HG02798 (cell line): Measurements from ENCODE around the gene MAP4K2.
A peak's percentile ranks its signal among the peaks of the same experiment; 100 is the strongest.

Experiments
- ATAC-seq: cut with Tn5 transposase; IDR thresholded peaks from one replicate; pipeline ENCODE4 v1.9.1; 2021; ENCODE audit warnings: mild to moderate bottlenecking; ENCODE audit not compliant: unreplicated experiment, poor library complexity

Gene MAP4K2

GRCh38 chr11:64794526-64794925, 8.5 kb downstream of the MAP4K2 start:
- no peak for ATAC-seq

GRCh38 chr11:64793271-64794160, 9.5 kb downstream of the MAP4K2 start:
- no peak for ATAC-seq

GRCh38 chr11:64792482-64792881, 10.5 kb downstream of the MAP4K2 start:
- no peak for ATAC-seq

DNA sequence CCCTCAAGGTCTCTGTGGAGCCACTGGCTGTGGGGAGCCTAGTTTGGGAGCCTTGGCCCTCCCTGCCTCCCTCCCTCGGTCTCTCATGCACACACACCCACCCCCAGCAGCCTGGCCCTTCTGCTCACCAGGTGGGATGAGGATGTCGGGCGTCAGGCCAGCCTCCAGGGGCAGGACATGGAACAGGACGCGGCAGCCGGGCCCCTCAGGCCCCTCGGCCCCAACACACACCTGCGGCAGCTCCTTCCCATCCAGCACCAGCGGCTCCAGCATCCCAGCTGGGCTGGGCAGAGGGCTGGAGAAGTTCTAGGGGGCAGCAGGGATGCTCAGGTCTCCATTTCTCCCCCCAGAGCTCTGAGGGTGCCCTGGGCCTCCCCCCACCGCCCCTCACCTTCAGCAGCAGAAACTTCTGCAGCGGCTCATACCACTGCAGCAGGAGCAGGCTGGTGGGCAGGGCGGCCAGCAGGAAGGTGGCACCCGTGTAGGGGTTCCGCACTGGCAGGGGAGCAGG, 11.2 kb downstream of the MAP4K2 start:
- no peak for ATAC-seq

DNA sequence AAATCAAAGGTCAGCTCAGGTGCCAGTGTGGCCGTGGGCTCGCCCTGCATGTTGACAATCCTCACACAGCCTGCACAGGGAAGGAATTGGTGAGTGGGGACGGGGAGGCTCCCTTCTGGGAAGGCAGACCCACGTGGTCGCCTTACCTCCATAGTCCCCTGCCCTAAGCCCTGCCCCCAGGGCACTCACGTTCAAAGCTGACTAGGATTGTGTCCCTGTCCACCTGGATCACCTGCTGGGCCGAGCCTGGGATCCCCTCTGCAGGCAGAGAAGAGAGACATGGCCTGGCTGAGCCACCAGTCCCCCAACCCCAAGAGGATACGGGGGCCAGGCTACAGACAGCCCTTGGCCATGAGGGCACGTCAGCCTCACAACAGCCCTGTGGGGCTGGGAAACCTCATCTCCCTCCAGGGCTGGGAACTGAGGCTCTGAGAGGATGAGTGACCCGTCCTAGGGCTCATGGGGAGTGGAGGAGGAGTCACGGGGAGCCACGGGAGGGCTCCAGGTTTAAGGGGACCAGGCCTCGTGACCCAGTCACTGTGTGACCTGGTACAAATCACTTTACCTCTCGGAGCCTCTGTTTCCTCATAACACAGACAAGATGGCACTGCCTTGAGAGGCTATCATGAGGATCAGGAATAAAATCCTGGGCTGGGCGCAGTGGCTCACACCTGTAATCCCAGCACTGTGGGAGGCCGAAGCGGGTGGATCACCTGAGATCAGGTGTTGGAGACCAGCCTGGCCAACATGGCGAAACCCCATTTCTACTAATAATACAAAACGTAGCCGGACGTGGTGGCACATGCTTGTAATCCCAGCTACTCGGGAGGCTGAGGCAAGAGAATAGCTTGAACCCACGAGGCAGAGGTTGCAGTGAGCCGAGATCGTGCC, 12.6 kb downstream of the MAP4K2 start:
- ATAC-seq: no peak

- ATAC-seq: no peak
These were observed 13.4 kb downstream of the MAP4K2 start for GRCh38 chr11:64789331-64790204.

- ATAC-seq: no peak
These were observed 14.4 kb downstream of the MAP4K2 start for GRCh38 chr11:64788321-64789215.

GRCh38 chr11:64787526-64788320, 15.3 kb downstream of the MAP4K2 start:
- ATAC-seq: no peak

GRCh38 chr11:64786308-64786707, 16.7 kb downstream of the MAP4K2 start:
- no peak for ATAC-seq

GRCh38 chr11:64784813-64785581, 18.0 kb downstream of the MAP4K2 start:
- ATAC-seq: no peak

- peak; percentile 83 for ATAC-seq
These were observed 24.3 kb downstream of the MAP4K2 start, which contains the start of gene SF1 for GRCh38 chr11:64778473-64779298. Gene SF1, minus strand, starts transcription at chr11:64778542. Its CDS starts 150 bp downstream, at chr11:64778392.

DNA sequence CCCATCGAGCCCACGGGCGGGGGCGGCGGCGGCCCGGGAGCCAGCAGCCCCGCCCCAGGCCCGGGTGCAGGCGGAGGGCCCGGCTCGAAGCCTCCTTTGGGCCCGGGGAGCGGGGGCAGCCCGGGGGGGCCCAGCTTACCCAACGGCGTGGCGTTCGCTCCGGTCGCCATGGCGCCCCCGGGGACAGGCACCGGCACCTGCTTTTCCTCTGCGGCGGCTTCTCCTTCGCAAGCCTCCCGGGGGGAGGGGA, 24.9 kb downstream of the MAP4K2 start:
- no peak for ATAC-seq

GRCh38 chr11:64777449-64778222, 25.4 kb downstream of the MAP4K2 start:
- ATAC-seq: peak; percentile 22

- no peak for ATAC-seq
These were observed 26.1 kb downstream of the MAP4K2 start for GRCh38 chr11:64776875-64777274.

GRCh38 chr11:64776425-64776824, 26.6 kb downstream of the MAP4K2 start:
- ATAC-seq: no peak

GRCh38 chr11:64774144-64774543, 28.9 kb downstream of the MAP4K2 start:
- ATAC-seq: no peak
